GM18907 (cell line): Measurements from ENCODE around the gene NEURL4.

Experiments
- ATAC-seq: cut with Tn5 transposase; IDR thresholded peaks from one replicate; pipeline ENCODE4 v1.9.1; 2021; ENCODE audit warnings: mild to moderate bottlenecking, moderate library complexity; ENCODE audit not compliant: unreplicated experiment

Gene NEURL4

DNA sequence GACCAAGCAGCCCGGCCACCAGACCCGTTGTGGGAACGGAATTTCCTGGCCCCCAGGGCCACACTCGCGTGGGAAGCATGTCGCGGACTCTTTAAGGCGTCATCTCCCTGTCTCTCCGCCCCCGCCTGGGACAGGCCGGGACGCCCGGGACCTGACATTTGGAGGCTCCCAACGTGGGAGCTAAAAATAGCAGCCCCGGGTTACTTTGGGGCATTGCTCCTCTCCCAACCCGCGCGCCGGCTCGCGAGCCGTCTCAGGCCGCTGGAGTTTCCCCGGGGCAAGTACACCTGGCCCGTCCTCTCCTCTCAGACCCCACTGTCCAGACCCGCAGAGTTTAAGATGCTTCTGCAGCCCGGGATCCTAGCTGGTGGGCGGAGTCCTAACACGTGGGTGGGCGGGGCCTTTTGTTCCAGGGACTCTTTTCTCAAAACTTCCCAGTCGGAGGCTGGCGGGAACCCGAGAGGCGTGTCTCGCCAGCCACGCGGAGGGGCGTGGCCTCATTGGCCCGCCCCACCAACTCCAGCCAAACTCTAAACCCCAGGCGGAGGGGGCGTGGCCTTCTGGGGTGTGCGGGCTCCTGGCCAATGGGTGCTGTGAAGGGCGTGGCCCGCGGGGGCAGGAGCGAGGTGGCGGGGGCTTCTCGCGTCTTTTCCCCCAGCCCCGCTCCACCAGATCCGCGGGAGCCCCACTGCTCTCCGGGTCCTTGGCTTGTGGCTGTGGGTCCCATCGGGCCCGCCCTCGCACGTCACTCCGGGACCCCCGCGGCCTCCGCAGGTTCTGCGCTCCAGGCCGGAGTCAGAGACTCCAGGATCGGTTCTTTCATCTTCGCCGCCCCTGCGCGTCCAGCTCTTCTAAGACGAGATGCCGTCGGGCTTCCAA, 47.8 kb downstream of the NEURL4 start, which contains the start of gene SLC2A4:
SLC2A4 (plus strand) TSS at position 645 of the 879 bp plus-strand sequence; CDS start at position 862, 217 bp downstream.
- ATAC-seq, result peak; percentile 54

DNA sequence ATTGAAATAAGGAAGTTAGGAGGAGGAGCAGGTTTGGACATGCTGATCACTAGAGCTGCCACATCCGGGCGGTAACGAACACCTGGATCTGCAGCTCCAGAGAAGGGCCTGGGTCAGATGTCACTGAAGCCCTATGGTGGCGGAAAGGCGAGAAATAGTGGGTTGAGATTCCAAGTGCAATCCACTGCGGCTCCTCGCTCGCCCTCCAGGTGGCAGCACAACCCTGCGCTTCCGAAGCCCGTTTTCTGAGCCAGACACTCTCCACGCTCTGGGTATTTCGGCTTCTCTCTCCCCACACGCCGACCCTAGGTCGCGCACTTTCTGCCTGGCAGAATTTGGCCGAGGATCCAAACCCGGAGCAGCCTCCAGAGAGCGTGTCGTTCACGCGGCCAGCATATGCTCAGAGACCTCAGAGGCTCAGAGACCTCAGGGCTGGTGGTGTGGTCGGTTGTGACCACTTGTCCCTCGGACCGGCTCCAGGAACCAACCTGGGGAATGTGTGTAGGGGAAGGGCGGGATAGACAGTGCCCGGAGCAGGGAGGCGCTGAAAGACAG, 48.5 kb downstream of the NEURL4 start:
- ATAC-seq, result peak; percentile 61

DNA sequence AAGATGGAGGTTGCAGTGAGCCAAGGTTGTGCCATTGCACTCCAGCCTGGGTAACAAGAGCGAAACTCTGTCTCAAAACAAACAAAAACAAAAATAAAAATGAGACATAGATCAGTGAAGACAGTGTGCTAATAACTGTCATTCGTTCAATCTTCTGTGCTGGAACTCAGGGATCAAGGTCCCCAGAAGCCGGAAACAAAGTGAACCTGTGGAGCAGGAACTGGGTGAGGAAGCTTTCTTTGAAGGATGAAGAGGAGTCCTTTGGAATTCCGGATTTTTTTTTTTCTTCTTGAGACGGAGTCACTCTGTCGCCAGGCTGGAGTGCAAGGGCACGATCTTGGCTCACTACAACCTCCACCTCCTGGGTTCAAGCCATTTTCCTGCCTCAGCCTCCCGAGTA, 49.7 kb downstream of the NEURL4 start:
- ATAC-seq, result no peak

DNA sequence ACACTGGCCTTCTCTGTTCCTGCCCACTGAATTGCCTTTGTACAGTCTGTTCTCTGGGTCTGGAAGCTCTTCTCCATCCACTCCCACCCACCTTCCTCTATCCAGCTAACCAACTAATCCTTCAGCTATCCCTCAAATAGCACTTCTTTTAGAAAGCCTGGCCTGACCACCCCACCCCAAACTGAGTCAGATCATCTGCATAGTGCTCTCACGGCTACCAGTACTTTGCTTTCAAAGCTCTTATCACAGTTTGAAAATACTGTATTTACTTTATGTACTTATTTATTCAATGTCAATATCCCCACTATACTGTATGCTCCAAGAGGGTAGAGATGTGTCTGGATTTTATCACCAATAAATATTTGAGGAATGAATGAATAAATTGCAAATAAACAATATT, 62.4 kb downstream of the NEURL4 start:
- ATAC-seq, result no peak
